Vagina (tissue), 2 donors: Measurements from ENCODE around the gene PCED1A. TPM values are rescaled to one million over a fixed set of nuclear protein-coding genes. Genes with fewer than 3 reads are reported as not detected.

Source experiments
- DNase-seq, 2 donors: peaks; one replicate each; pipeline ENCODE4 v3.0.0-alpha.2; 2017; ENCODE audit errors: extremely low spot score in 2 of 2
- H3K27ac ChIP-seq: fragments of 200-600 bp; sonication (generic); one replicate; pipeline ENCODE4 v1.5.1; 2019
- H3K27me3 ChIP-seq: fragments of 200-600 bp; sonication (generic); one replicate; pipeline ENCODE4 v1.5.1; 2019
- H3K36me3 ChIP-seq, 2 donors: fragments of 200-600 bp; sonication (generic); one replicate each; pipeline ENCODE4 v1.5.1; 2017 to 2019
- H3K4me1 ChIP-seq: fragments of 200-600 bp; sonication (generic); one replicate; pipeline ENCODE4 v1.5.1; 2019
- H3K4me3 ChIP-seq, 2 donors: fragments of 200-600 bp; sonication (generic); 1 replicate in 1 of 2; 2 replicates in 1 of 2; pipeline ENCODE4 v1.5.1; 2016 to 2019
- H3K9me3 ChIP-seq: fragments of 200-600 bp; sonication (generic); one replicate; pipeline ENCODE4 v1.5.1; 2019
- POLR2A ChIP-seq, 2 donors: fragments of 450-650 bp; IDR thresholded peaks; one replicate each; pipeline ENCODE4 v1.6.1; 2017; ENCODE audit warnings: antibody characterized with exemption in 2 of 2, mild to moderate bottlenecking in 2 of 2, moderate library complexity in 2 of 2
- POLR2AphosphoS5 ChIP-seq, 2 donors: sonication (generic); formaldehyde crosslinking; IDR thresholded peaks; one replicate each; pipeline ENCODE4 v1.9.0; 2017; ENCODE audit warnings: antibody characterized with exemption in 2 of 2, mild to moderate bottlenecking in 2 of 2, low read depth in 1 of 2; ENCODE audit not compliant: insufficient read depth in 1 of 2
- intact Hi-C: fragments of 100-400 bp; cut with DNase I; formaldehyde crosslinking; loops from one replicate; pipeline ENCODE4 v1.15.1; 2023
- total RNA-seq: library from RNA; depleted of rRNA; stranded (reverse); fragments of >200 nt; gene quantifications from one replicate; pipeline ENCODE4 v1.2.3, GENCODE V29; 2016
- TF ChIP-seq, protein P1 (sequence below), 3 experiments: fragments of 450-650 bp in 2 of 3; fragments of 200-600 bp in 1 of 3; sonication (generic) in 1 of 3; IDR thresholded peaks; one replicate each; pipeline ENCODE4 v1.5.1; 2017 to 2019; ENCODE audit warnings: antibody characterized with exemption in 3 of 3, mild to moderate bottlenecking in 2 of 3, moderate library complexity in 2 of 3

PCED1A gene
- total RNA-seq, 1 donor from 2014 or later = 22.1 TPM

GRCh38 chr20:2799271-2799670 lies 41.2 kb downstream of the PCED1A start:
- intact Hi-C loops = no loop called here
- Histone ChIP-seq H3K4me3 (peak overlapping the region; percentile 48 to 50), H3K27me3 (no peaks in the 10 kb centered on the region), H3K9me3 (no peaks in the 10 kb centered on the region), H3K4me1 (peaks cover 30% of the 10 kb centered on the region), H3K27ac (peak overlapping the region; percentile 35), H3K36me3 (no peaks in the 10 kb centered on the region)
- no peak for DNase-seq
- no peak for TF ChIP-seq POLR2A (IDR thresholded peaks at IDR 0.05)
- TF ChIP-seq, protein P1, sequence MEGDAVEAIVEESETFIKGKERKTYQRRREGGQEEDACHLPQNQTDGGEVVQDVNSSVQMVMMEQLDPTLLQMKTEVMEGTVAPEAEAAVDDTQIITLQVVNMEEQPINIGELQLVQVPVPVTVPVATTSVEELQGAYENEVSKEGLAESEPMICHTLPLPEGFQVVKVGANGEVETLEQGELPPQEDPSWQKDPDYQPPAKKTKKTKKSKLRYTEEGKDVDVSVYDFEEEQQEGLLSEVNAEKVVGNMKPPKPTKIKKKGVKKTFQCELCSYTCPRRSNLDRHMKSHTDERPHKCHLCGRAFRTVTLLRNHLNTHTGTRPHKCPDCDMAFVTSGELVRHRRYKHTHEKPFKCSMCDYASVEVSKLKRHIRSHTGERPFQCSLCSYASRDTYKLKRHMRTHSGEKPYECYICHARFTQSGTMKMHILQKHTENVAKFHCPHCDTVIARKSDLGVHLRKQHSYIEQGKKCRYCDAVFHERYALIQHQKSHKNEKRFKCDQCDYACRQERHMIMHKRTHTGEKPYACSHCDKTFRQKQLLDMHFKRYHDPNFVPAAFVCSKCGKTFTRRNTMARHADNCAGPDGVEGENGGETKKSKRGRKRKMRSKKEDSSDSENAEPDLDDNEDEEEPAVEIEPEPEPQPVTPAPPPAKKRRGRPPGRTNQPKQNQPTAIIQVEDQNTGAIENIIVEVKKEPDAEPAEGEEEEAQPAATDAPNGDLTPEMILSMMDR (IDR thresholded peaks at IDR 0.05) = no peak
- TF ChIP-seq POLR2AphosphoS5 (IDR thresholded peaks at IDR 0.05; ENCODE audit: insufficient read depth in 1 of 2, low read depth in 1 of 2) = no peak

GRCh38 chr20:2798814-2799213 lies 41.6 kb downstream of the PCED1A start:
- Histone ChIP-seq H3K9me3 (no peaks in the 10 kb centered on the region), H3K4me3 (no peak overlapping the region), H3K27ac (peak overlapping the region; percentile 35), H3K36me3 (no peaks in the 10 kb centered on the region), H3K27me3 (no peaks in the 10 kb centered on the region), H3K4me1 (peaks cover 30% of the 10 kb centered on the region)
- intact Hi-C loops = no loop called here
- DNase-seq = no peak
- TF ChIP-seq POLR2A (IDR thresholded peaks at IDR 0.05) (no peak), POLR2AphosphoS5 (IDR thresholded peaks at IDR 0.05; ENCODE audit: insufficient read depth in 1 of 2, low read depth in 1 of 2) (no peak)
- TF ChIP-seq, protein P1 (IDR thresholded peaks at IDR 0.05) = no peak

DNA sequence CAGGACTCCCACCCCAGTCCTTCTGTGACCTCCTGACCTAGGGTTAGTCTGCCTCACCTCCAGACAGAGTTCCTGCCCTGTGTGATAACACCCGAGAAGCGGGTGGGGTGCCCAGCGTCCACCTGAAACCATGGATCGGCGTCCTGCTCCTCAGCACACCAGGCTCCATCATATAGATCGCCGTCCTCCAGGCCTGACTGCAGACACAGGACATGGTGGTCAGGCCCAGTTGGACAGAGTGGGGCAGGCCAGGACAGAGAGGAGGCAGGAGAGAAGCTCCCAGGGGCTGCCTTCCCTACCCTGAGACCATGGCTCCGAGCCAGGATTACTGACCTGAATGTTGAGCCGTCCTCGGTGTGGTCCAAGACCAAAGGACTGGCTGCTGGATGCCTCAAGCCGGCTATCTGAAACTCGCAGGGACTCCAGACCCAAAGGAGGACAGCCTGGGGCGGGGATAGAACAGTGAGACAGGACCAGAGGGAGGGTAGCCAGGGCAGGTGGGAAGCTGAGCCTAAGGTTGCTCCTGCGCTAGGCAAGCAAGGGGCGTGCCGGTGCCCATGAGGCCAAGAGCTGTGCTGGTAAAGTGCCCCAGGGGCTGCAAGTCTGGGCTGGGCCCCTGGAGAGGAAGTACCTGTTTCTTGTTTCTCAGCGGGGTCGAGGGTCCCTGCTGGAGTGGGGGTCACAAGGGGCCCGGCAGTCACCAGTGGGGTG lies 42.2 kb downstream of the PCED1A start:
- TF ChIP-seq, protein P1 (IDR thresholded peaks at IDR 0.05) = no peak
- no peak for TF ChIP-seq POLR2AphosphoS5 (IDR thresholded peaks at IDR 0.05; ENCODE audit: insufficient read depth in 1 of 2, low read depth in 1 of 2)
- no peak for TF ChIP-seq POLR2A (IDR thresholded peaks at IDR 0.05)
- H3K27ac ChIP-seq = no peak overlapping the region
- no peak overlapping the region for H3K4me3 ChIP-seq
- H3K36me3 ChIP-seq = no peaks in the 10 kb centered on the region
- no peaks in the 10 kb centered on the region for H3K27me3 ChIP-seq
- intact Hi-C loops = no loop called here
- H3K4me1 ChIP-seq = peaks cover 30% of the 10 kb centered on the region
- DNase-seq = no peak
- no peaks in the 10 kb centered on the region for H3K9me3 ChIP-seq

DNA sequence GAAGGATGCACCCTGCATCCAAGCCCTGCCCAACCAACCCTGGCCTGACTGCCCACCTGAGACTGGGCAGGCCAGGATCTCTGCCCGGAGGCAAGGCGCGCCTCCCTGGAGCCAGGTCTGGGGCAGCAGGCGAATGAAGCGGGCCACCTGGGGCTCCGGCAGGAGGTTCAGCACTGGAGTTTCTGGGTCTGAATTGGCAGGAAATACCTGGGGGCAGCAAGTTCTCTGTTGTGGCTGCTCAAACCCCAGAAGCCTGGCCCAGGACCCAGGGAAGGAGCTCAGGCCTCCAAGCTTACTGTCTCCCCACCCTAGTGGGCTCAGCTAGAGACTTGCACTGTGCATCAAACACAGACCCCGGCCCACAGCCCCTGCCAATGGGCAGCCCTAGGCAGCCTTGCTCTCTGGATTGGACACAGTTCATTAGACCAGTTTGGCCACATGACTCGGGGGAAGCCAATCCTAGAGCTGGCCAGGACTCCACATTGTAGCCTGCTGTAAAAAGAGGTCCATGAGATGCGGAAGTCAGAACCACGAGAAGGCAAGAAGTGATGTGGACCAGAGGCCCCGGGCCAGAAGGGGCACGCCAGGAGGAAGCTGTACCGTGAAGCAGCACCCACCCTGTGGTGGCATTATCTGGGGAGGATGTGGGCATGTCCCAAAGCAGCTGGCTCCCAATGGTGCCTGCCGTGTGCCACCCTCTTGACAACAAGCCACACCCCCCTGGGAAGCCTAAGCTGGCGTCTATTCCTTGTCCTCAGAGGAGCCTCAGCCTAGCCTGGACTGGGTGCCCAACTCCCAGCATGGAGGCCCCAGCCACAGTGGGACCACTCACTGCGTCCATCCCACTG lies 43.1 kb downstream of the PCED1A start:
- no peaks in the 10 kb centered on the region for H3K27me3 ChIP-seq
- intact Hi-C loops = no loop called here
- TF ChIP-seq, protein P1 (IDR thresholded peaks at IDR 0.05) = no peak
- TF ChIP-seq POLR2A (IDR thresholded peaks at IDR 0.05) (no peak), POLR2AphosphoS5 (IDR thresholded peaks at IDR 0.05; ENCODE audit: insufficient read depth in 1 of 2, low read depth in 1 of 2) (no peak)
- H3K27ac ChIP-seq = no peak overlapping the region
- no peak for DNase-seq
- no peaks in the 10 kb centered on the region for H3K36me3 ChIP-seq
- H3K9me3 ChIP-seq = no peaks in the 10 kb centered on the region
- peaks cover 30% of the 10 kb centered on the region for H3K4me1 ChIP-seq
- no peak overlapping the region for H3K4me3 ChIP-seq
